Measurements from ENCODE around the gene RAB9A. TPM values are rescaled to one million over a fixed set of nuclear protein-coding genes. Genes with fewer than 3 reads are reported as not detected.

Gene RAB9A
- total and polyA plus RNA-seq, 4 donors = 9.0 to 22.9 (median 12.0) TPM

DNA sequence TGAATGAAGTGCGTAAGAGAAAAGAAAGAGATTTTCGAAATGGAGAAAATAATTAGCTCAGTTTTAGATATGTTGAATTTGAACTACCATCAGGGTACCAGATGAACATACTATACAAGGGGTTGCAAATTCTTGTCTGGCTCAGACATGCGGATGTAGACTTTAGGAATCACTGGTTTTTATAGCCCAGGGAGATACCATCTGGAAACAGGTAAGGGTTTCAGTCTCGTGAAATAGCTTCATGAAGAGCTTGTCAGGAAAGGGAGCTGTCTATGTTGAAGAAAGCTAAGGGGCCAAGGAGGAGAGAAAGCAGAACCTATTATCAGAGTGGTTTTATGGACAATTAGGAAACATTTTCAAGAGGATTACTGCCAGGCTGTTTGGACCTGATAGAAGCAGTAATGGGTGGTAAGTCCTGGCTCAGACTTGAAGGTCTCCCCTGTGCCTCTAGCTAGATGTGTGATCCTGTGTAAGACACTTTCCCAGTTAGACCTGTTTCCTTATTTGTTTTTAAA, 6.7 kb downstream of the RAB9A start (continued):
- TF ChIP-seq, protein P1, sequence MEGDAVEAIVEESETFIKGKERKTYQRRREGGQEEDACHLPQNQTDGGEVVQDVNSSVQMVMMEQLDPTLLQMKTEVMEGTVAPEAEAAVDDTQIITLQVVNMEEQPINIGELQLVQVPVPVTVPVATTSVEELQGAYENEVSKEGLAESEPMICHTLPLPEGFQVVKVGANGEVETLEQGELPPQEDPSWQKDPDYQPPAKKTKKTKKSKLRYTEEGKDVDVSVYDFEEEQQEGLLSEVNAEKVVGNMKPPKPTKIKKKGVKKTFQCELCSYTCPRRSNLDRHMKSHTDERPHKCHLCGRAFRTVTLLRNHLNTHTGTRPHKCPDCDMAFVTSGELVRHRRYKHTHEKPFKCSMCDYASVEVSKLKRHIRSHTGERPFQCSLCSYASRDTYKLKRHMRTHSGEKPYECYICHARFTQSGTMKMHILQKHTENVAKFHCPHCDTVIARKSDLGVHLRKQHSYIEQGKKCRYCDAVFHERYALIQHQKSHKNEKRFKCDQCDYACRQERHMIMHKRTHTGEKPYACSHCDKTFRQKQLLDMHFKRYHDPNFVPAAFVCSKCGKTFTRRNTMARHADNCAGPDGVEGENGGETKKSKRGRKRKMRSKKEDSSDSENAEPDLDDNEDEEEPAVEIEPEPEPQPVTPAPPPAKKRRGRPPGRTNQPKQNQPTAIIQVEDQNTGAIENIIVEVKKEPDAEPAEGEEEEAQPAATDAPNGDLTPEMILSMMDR (IDR thresholded peaks at IDR 0.05; ENCODE audit: low read depth, low read length, missing input control) = no peak
- TF ChIP-seq FOXA1 (IDR thresholded peaks at IDR 0.05) = no peak
- TF ChIP-seq HNF4A (conservative IDR thresholded peaks at IDR 0.05) = no peak
- TF ChIP-seq JUND (IDR thresholded peaks at IDR 0.05) = no peak

DNA sequence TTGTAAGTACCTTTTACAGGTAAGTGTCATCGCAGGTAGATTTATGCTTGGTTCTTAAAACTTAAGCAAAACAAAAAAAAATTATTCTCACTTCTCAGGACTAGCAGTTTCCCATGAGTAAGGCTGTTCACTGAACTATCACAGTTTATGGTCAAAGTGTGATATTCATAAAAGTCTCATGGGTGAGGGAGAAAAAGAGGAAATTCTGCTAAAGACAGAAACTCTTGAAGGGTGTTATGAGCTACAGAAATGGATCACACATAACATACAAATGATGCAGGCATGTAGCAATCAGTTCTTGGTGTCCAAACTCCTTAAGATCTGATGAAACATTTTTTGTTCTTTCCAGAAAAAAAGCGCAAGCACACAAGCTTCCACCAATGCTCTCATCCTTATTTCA, 8.5 kb downstream of the RAB9A start:
- Histone ChIP-seq H3K27me3 (ENCODE audit: control insufficient read depth in 4 of 4, insufficient read depth in 4 of 4, low read length in 3 of 4) (no peaks in the 10 kb centered on the region), H3K9me3 (ENCODE audit: control insufficient read depth in 4 of 4, low read length in 3 of 4) (no peaks in the 10 kb centered on the region), H3K27ac (ENCODE audit: low read depth in 1 of 2, low read length in 2 of 2) (no peak overlapping the region), H3K4me3 (ENCODE audit: low read depth in 1 of 3, low read length in 3 of 3) (no peak overlapping the region), H3K36me3 (ENCODE audit: control insufficient read depth in 4 of 4, insufficient read depth in 3 of 4, low read depth in 1 of 4, low read length in 3 of 4) (no peaks in the 10 kb centered on the region), H3K9ac (ENCODE audit: low read depth in 1 of 2, low read length in 2 of 2) (no peak overlapping the region), H3K4me1 (ENCODE audit: control insufficient read depth in 4 of 4, insufficient read depth in 4 of 4, low read length in 3 of 4) (peaks cover 3 to 10% (median 6%) of the 10 kb centered on the region in 4 donors)
- 92% methylated on average over 2 of the region's 2 CpGs for WGBS
- DNase-seq (ENCODE audit: low spot score) = no peak
- TF ChIP-seq FOXA2 (IDR thresholded peaks at IDR 0.05) = no peak
- TF ChIP-seq RXRA (IDR thresholded peaks at IDR 0.05) = no peak
- TF ChIP-seq, protein P2, sequence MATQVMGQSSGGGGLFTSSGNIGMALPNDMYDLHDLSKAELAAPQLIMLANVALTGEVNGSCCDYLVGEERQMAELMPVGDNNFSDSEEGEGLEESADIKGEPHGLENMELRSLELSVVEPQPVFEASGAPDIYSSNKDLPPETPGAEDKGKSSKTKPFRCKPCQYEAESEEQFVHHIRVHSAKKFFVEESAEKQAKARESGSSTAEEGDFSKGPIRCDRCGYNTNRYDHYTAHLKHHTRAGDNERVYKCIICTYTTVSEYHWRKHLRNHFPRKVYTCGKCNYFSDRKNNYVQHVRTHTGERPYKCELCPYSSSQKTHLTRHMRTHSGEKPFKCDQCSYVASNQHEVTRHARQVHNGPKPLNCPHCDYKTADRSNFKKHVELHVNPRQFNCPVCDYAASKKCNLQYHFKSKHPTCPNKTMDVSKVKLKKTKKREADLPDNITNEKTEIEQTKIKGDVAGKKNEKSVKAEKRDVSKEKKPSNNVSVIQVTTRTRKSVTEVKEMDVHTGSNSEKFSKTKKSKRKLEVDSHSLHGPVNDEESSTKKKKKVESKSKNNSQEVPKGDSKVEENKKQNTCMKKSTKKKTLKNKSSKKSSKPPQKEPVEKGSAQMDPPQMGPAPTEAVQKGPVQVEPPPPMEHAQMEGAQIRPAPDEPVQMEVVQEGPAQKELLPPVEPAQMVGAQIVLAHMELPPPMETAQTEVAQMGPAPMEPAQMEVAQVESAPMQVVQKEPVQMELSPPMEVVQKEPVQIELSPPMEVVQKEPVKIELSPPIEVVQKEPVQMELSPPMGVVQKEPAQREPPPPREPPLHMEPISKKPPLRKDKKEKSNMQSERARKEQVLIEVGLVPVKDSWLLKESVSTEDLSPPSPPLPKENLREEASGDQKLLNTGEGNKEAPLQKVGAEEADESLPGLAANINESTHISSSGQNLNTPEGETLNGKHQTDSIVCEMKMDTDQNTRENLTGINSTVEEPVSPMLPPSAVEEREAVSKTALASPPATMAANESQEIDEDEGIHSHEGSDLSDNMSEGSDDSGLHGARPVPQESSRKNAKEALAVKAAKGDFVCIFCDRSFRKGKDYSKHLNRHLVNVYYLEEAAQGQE (IDR thresholded peaks at IDR 0.05) = no peak
- TF ChIP-seq RAD21 (IDR thresholded peaks at IDR 0.05) = no peak
- TF ChIP-seq TAF1 (conservative IDR thresholded peaks at IDR 0.05) = no peak
- TF ChIP-seq, protein P1 (IDR thresholded peaks at IDR 0.05; ENCODE audit: low read depth, low read length, missing input control) = no peak
- no peak for TF ChIP-seq NR2F2 (IDR thresholded peaks at IDR 0.05)
- TF ChIP-seq HNF4A (conservative IDR thresholded peaks at IDR 0.05) = no peak

DNA sequence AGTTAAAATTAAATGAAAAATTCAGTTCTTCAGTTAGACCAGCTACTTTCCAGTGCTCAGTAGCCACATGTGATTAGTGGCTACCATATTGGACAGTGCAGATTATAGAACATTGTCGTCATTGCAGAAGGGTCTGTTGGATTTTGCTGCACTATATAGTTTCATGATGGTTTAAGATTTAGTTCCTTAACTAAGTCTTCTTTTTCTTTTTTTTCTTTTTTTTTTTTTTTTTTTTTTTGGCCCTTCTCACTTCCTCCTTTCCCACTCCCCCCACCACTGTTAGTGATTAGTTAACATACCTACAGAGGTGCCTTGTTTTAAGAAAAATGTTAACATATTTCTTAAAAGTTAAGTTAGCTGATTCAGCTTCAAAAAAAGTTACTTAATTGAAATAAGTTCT, 9.0 kb downstream of the RAB9A start:
- Histone ChIP-seq H3K9me3 (ENCODE audit: control insufficient read depth in 4 of 4, low read length in 3 of 4) (no peaks in the 10 kb centered on the region), H3K4me3 (ENCODE audit: low read depth in 1 of 3, low read length in 3 of 3) (no peak overlapping the region), H3K9ac (ENCODE audit: low read depth in 1 of 2, low read length in 2 of 2) (no peak overlapping the region), H3K27ac (ENCODE audit: low read depth in 1 of 2, low read length in 2 of 2) (no peak overlapping the region), H3K4me1 (ENCODE audit: control insufficient read depth in 4 of 4, insufficient read depth in 4 of 4, low read length in 3 of 4) (peaks cover 0 to 6% (median 3%) of the 10 kb centered on the region in 4 donors), H3K36me3 (ENCODE audit: control insufficient read depth in 4 of 4, insufficient read depth in 3 of 4, low read depth in 1 of 4, low read length in 3 of 4) (no peaks in the 10 kb centered on the region), H3K27me3 (ENCODE audit: control insufficient read depth in 4 of 4, insufficient read depth in 4 of 4, low read length in 3 of 4) (no peaks in the 10 kb centered on the region)
- WGBS = 86% methylated on average over 1 of the region's 1 CpG
- no peak for DNase-seq (ENCODE audit: low spot score)
- TF ChIP-seq FOXA1 (IDR thresholded peaks at IDR 0.05) (no peak), GABPA (IDR thresholded peaks at IDR 0.05 in 1 of 2, conservative IDR thresholded peaks at IDR 0.05 in 1 of 2) (no peak), FOXA2 (IDR thresholded peaks at IDR 0.05) (no peak), HNF4A (conservative IDR thresholded peaks at IDR 0.05) (no peak), RAD21 (IDR thresholded peaks at IDR 0.05) (no peak), NR2F2 (IDR thresholded peaks at IDR 0.05) (no peak), TAF1 (conservative IDR thresholded peaks at IDR 0.05) (no peak)
- TF ChIP-seq, protein P3, sequence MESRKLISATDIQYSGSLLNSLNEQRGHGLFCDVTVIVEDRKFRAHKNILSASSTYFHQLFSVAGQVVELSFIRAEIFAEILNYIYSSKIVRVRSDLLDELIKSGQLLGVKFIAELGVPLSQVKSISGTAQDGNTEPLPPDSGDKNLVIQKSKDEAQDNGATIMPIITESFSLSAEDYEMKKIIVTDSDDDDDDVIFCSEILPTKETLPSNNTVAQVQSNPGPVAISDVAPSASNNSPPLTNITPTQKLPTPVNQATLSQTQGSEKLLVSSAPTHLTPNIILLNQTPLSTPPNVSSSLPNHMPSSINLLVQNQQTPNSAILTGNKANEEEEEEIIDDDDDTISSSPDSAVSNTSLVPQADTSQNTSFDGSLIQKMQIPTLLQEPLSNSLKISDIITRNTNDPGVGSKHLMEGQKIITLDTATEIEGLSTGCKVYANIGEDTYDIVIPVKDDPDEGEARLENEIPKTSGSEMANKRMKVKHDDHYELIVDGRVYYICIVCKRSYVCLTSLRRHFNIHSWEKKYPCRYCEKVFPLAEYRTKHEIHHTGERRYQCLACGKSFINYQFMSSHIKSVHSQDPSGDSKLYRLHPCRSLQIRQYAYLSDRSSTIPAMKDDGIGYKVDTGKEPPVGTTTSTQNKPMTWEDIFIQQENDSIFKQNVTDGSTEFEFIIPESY (IDR thresholded peaks at IDR 0.05) = no peak
- TF ChIP-seq, protein P1 (IDR thresholded peaks at IDR 0.05; ENCODE audit: low read depth, low read length, missing input control) = no peak
- TF ChIP-seq, protein P2 (IDR thresholded peaks at IDR 0.05) = no peak
